ENCODE measurements around the gene KIF18B.

DNA sequence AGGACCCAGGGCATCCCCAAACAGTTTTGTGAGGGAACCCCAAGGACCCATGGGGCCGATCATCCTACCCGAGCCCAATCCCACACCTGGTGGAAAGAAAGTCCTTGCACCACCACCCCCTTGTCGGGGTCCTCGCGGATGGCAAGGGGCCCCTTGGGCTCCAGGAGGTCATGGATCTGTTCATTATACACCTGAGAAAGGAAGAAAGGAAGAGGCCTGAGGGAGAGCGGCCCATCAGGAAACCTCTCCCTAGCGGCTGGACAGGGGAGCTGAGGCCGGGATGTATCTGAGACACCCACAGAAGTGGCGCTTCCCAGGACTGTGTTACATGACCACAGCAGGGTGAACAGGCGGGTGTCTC lies 12.8 kb downstream of the KIF18B start:
- TF ChIP-seq, protein P1, sequence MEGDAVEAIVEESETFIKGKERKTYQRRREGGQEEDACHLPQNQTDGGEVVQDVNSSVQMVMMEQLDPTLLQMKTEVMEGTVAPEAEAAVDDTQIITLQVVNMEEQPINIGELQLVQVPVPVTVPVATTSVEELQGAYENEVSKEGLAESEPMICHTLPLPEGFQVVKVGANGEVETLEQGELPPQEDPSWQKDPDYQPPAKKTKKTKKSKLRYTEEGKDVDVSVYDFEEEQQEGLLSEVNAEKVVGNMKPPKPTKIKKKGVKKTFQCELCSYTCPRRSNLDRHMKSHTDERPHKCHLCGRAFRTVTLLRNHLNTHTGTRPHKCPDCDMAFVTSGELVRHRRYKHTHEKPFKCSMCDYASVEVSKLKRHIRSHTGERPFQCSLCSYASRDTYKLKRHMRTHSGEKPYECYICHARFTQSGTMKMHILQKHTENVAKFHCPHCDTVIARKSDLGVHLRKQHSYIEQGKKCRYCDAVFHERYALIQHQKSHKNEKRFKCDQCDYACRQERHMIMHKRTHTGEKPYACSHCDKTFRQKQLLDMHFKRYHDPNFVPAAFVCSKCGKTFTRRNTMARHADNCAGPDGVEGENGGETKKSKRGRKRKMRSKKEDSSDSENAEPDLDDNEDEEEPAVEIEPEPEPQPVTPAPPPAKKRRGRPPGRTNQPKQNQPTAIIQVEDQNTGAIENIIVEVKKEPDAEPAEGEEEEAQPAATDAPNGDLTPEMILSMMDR (IDR thresholded peaks at IDR 0.05; ENCODE audit: extremely low read depth in 1 of 2, insufficient read depth in 1 of 2, low read depth in 1 of 2, low read length in 2 of 2), result no peak
- TF ChIP-seq POLR2A (IDR thresholded peaks at IDR 0.05; ENCODE audit: low read depth, low read length), result no peak
- TF ChIP-seq EZH2 (IDR thresholded peaks at IDR 0.05; ENCODE audit: borderline replicate concordance, low read depth, low read length, severe bottlenecking), result no peak
- no peak for TF ChIP-seq POLR2AphosphoS5 (IDR thresholded peaks at IDR 0.05; ENCODE audit: insufficient read depth, low read depth, low read length)
- TF ChIP-seq MYC (IDR thresholded peaks at IDR 0.05; ENCODE audit: low read depth, low read length), result no peak
- no peak for TF ChIP-seq GATA2 (IDR thresholded peaks at IDR 0.05; ENCODE audit: insufficient read depth, insufficient read length, low read depth, low read length)

Measured in endothelial cell of umbilical vein (primary cell).